GM18505 (cell line): ENCODE data around the gene ODAD3.
"Not testable (repeated sequence)": the region's sequence is repeated elsewhere in the genome, so short reads cannot be mapped to it uniquely, and the experiment has no call there.

Source experiments
- ATAC-seq: cut with Tn5 transposase; IDR thresholded peaks from one replicate; pipeline ENCODE4 v1.9.1; 2021; ENCODE audit not compliant: unreplicated experiment
- POLR2A ChIP-seq: IDR thresholded peaks from 4 replicates; pipeline ENCODE4 v1.6.1; 2011; ENCODE audit warnings: borderline replicate concordance; ENCODE audit not compliant: insufficient read depth, insufficient read length; ENCODE audit errors: extremely low read depth

The ODAD3 gene

GRCh38 chr19:11434703-11435056, 241 bp downstream of the ODAD3 start:
- peak; percentile 18 for ATAC-seq
- TF ChIP-seq POLR2A, result no peak

- ATAC-seq, result not testable (repeated sequence)
Measured at GRCh38 chr19:11433526-11433925, 1.4 kb downstream of the ODAD3 start.

- no peak for TF ChIP-seq POLR2A
- no peak for ATAC-seq
Measured at GRCh38 chr19:11426656-11427055, 8.3 kb downstream of the ODAD3 start.

GRCh38 chr19:11425719-11426457, 9.0 kb downstream of the ODAD3 start:
- no peak for ATAC-seq
- TF ChIP-seq POLR2A, result no peak

DNA sequence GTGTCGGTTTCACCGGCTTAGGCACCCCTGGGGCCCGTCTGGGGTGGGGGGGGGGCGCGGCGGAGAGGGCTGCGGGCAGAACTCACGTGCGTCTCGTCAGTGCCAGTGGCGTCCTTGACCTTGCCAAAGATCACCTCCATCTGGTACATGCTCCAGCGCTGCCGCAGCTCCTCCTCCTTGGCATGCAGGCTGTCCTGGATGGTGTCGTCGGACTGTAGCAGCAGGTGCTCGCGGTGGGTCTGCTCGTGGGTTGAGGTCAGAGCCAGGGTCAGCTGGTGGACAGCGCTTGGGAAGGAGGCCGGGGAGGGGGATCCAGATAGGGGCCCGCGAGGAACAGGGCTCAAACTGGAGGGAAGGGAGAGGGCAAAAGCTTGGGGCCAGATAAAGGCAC, 11.1 kb downstream of the ODAD3 start:
- no peak for TF ChIP-seq POLR2A
- ATAC-seq, result no peak

- ATAC-seq, result no peak
- TF ChIP-seq POLR2A, result no peak
Measured at GRCh38 chr19:11423164-11423790, 11.6 kb downstream of the ODAD3 start.

- ATAC-seq, result peak; percentile 52
- TF ChIP-seq POLR2A, result no peak
Measured at GRCh38 chr19:11422163-11423065, 12.5 kb downstream of the ODAD3 start.

DNA sequence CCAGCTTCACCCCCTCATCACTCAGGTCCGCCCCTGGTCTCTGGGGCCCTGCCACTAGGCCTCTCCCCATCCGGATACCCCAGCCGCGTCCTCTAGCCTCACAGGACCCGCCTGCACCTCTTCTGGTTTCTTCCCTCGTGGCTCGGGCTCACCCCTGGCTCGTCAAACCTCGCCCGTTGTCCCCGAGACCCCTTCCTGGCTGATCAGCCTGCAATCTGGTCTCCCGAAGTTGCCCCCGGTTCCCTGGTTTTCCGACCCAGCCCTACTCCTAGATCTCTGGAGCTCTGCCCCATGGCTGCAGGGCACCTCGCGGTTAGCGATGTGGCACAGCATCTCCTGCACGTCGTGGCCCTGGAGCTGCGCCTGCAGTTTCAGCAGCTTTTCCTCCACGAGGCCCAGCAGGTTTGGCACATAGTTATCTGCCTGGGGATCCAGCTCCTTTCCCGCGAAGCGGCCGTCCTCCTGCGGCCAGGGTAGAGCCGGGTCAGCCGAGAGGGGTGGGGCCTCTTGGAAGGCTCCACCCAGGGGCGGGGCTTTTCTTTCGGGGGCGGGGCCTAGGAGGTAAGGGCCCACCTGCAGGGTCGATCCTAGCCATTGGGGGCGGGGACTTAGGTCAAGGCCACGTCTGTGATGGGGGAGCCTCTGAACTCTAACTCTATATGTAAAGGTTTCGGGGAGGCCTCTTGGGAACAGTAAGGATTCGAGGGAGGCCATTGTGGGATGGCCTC, 13.4 kb downstream of the ODAD3 start:
- TF ChIP-seq POLR2A, result no peak
- peak; percentile 39 for ATAC-seq

- TF ChIP-seq POLR2A, result no peak
- no peak for ATAC-seq
Measured at GRCh38 chr19:11420429-11421370, 14.2 kb downstream of the ODAD3 start.

DNA sequence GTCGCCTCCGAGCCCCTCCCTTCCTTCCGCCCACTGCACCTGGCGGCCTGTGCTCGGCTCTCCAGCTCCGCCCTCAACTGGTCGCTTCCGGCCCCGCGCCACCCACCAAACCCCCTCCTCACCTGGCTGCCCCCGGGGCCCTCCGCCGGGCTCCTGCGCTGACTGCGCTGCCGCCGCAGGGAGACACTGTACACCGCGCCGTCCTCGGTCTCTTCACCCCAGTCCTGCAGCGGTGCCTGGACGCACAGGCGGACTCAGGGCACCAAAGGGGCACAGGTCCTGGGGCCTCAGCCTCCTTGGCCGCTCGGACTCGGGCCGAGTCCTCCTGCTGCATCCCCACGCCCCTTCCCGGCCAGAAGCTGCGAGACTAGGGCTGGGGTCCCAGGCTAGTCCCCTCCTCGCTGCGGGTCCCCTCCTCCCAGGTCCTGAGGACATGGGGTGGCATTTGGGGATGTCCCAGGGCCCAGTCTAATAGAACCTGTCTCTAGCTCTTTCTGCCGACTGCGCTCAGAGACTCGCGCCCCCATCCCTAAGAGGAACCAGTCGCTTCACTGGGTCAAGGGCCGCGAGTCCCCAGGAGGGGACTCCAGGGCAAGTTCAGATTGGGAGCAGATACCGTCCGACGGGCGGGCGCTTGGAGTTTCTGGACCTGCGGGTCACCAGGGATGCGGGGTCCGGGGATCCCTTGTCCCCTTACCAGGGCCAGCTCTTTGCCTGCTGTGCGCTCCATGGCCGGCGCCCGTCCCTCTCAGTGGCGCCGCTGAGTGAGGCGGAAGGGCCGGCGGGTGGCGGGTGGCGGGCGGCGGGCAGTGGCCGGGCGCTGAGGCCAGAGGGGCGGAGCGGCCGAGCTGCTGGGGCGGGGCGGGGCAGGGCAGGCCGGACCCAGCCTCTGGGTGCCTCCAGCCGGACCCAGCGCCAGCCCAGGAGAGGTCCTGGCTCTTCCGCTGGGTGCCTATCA, 16.1 kb downstream of the ODAD3 start, which contains the start of gene RGL3:
Gene RGL3, minus strand, starts transcription at position 766 of the 958 bp plus-strand sequence. Its CDS starts 36 bp downstream, at position 730.
- no peak for TF ChIP-seq POLR2A
- ATAC-seq, result no peak

GRCh38 chr19:11418094-11418548, 16.8 kb downstream of the ODAD3 start:
- no peak for TF ChIP-seq POLR2A
- ATAC-seq, result no peak
